ENCODE measurements around the gene BDH1. TPM values are rescaled to one million over a fixed set of nuclear protein-coding genes. Genes with fewer than 3 reads are reported as not detected.

The BDH1 gene
- total and polyA plus RNA-seq, 3 donors from 2014 or later: 12.8 to 22.4 (median 14.4) TPM

DNA sequence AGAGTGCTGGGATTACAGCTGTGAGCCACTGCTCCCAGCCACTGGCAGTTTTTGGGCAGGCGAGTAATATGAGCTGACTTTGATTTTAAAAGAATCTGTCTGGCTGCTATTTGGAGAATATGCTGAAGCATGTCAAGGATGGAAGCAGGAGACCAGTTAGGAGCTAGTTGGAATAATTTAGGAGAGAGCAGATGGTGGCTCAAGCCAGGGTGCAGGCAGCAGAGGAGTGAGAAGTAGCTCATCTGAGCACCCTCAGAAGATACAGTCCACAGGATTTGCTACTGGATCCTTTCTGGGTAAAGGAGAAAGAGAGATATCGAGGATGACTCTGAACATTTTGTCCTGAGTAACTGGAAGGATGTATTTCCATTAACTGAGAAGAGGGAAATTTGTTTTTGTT is 30.4 kb upstream of the BDH1 start:
- intact Hi-C loops (cut with DNase I; ENCODE audit: low total_unique reads): no loop called here
- Histone ChIP-seq H3K36me3 (ENCODE audit: low read depth, missing control alignments) (no peaks in the 10 kb centered on the region), H3K9me3 (no peaks in the 10 kb centered on the region), H3K27ac (no peak overlapping the region), H3K27me3 (no peaks in the 10 kb centered on the region), H3K4me3 (no peak overlapping the region), H3K4me1 (no peaks in the 10 kb centered on the region)
- TF ChIP-seq POLR2A (IDR thresholded peaks at IDR 0.05): no peak
- no peak for TF ChIP-seq CTCF (IDR thresholded peaks at IDR 0.05)
- 84 to 92% methylated on average over 2 of the region's 2 CpGs for WGBS, 2 donors
- DNase-seq: no peak

DNA sequence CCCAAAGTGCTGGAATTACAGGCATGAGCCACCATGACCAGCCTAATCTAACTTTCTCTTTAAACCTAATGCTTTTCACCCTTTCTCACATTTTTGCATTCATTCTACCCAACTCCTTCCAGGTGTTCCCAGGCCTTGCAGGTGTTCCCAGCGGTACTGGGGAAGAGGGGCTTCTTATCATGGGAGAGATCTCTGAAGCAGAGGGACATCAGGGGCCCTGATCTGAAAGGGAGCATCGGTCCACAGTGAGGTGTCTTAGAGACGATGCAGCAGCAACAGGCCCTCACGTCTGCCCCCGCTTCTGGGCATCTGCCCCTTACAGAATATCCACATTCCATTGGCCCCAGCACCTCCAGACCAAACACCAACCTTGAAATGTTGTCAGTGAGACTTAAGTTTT is 29.0 kb upstream of the BDH1 start:
- no peak for DNase-seq
- no peaks in the 10 kb centered on the region for H3K4me1 ChIP-seq
- intact Hi-C loops (cut with DNase I; ENCODE audit: low total_unique reads): no loop called here
- H3K27me3 ChIP-seq: no peaks in the 10 kb centered on the region
- TF ChIP-seq POLR2A (IDR thresholded peaks at IDR 0.05) (no peak), CTCF (IDR thresholded peaks at IDR 0.05) (no peak)
- WGBS, 2 donors: 93 to 95% methylated on average over 5 of the region's 5 CpGs
- no peak overlapping the region for H3K4me3 ChIP-seq
- H3K9me3 ChIP-seq: no peaks in the 10 kb centered on the region
- H3K36me3 ChIP-seq (ENCODE audit: low read depth, missing control alignments): no peaks in the 10 kb centered on the region
- no peak overlapping the region for H3K27ac ChIP-seq

- WGBS, 2 donors: 91 to 96% methylated on average over 7 of the region's 7 CpGs
- H3K4me3 ChIP-seq: no peak overlapping the region
- no peaks in the 10 kb centered on the region for H3K27me3 ChIP-seq
- no peak for DNase-seq
- H3K27ac ChIP-seq: no peak overlapping the region
- H3K9me3 ChIP-seq: no peaks in the 10 kb centered on the region
- intact Hi-C loops (cut with DNase I; ENCODE audit: low total_unique reads): no loop called here
- H3K36me3 ChIP-seq (ENCODE audit: low read depth, missing control alignments): no peaks in the 10 kb centered on the region
- no peak for TF ChIP-seq POLR2A (IDR thresholded peaks at IDR 0.05)
- TF ChIP-seq CTCF (IDR thresholded peaks at IDR 0.05): no peak
- H3K4me1 ChIP-seq: no peaks in the 10 kb centered on the region
Measured at GRCh38 chr3:197583371-197583770, 27.6 kb upstream of the BDH1 start.

- TF ChIP-seq CTCF (IDR thresholded peaks at IDR 0.05) (no peak), POLR2A (IDR thresholded peaks at IDR 0.05) (no peak)
- H3K27me3 ChIP-seq: no peaks in the 10 kb centered on the region
- H3K4me3 ChIP-seq: no peak overlapping the region
- 82 to 83% methylated on average over 9 of the region's 9 CpGs for WGBS, 2 donors
- no peak for DNase-seq
- H3K27ac ChIP-seq: no peak overlapping the region
- no peaks in the 10 kb centered on the region for H3K9me3 ChIP-seq
- intact Hi-C loops (cut with DNase I; ENCODE audit: low total_unique reads): no loop called here
- H3K4me1 ChIP-seq: no peaks in the 10 kb centered on the region
- H3K36me3 ChIP-seq (ENCODE audit: low read depth, missing control alignments): no peaks in the 10 kb centered on the region
Measured at GRCh38 chr3:197580253-197580691, 24.5 kb upstream of the BDH1 start.

- TF ChIP-seq CTCF (IDR thresholded peaks at IDR 0.05) (no peak), POLR2A (IDR thresholded peaks at IDR 0.05) (no peak)
- Histone ChIP-seq H3K27me3 (no peaks in the 10 kb centered on the region), H3K27ac (no peak overlapping the region), H3K36me3 (ENCODE audit: low read depth, missing control alignments) (no peaks in the 10 kb centered on the region), H3K9me3 (no peaks in the 10 kb centered on the region), H3K4me1 (no peaks in the 10 kb centered on the region), H3K4me3 (no peak overlapping the region)
- intact Hi-C loops (cut with DNase I; ENCODE audit: low total_unique reads): no loop called here
- WGBS, 2 donors: 89 to 91% methylated on average over 5 to 6 of the region's 6 CpGs
- DNase-seq: no peak
Measured at GRCh38 chr3:197578376-197578775, 22.6 kb upstream of the BDH1 start.

Measured in testis (tissue), 3 donors.